Neural crest cell (in vitro differentiated cells): ENCODE measurements around the gene IQCN. TPM values are rescaled to one million over a fixed set of nuclear protein-coding genes. Genes with fewer than 3 reads are reported as not detected.

Experiments
- DNase-seq: peaks from one replicate; pipeline ENCODE4 v3.0.0; 2021; ENCODE audit warnings: low read depth, mixed read lengths, low spot score
- H3K27ac Mint-ChIP-seq: one replicate; pipeline ENCODE4 v1.8.0; 2021; ENCODE audit warnings: mild to moderate bottlenecking, mixed read lengths; ENCODE audit not compliant: unreplicated experiment
- H3K27me3 Mint-ChIP-seq: 2 replicates; pipeline ENCODE4 v1.8.0; 2021; ENCODE audit warnings: low read depth, mild to moderate bottlenecking, mixed read lengths
- H3K36me3 Mint-ChIP-seq: 2 replicates; pipeline ENCODE4 v1.8.0; 2021; ENCODE audit warnings: low read depth, mild to moderate bottlenecking, mixed read lengths
- H3K4me1 Mint-ChIP-seq: 2 replicates; pipeline ENCODE4 v1.8.0; 2021; ENCODE audit warnings: mixed read lengths
- H3K4me3 Mint-ChIP-seq: one replicate; pipeline ENCODE4 v1.8.0; 2021; ENCODE audit warnings: mild to moderate bottlenecking, mixed read lengths
- H3K9me3 Mint-ChIP-seq: 2 replicates; pipeline ENCODE4 v1.8.0; 2021; ENCODE audit warnings: mixed read lengths
- total RNA-seq: library from RNA; stranded (reverse); gene quantifications from 2 replicates; pipeline ENCODE4 v1.2.1, GENCODE V29; 2021
- TF ChIP-seq, protein P1 (sequence below): fragments of 200-600 bp; sonication (generic); conservative IDR thresholded peaks from 2 replicates; pipeline ENCODE4 v1.5.0; 2021; ENCODE audit warnings: antibody characterized with exemption, mild to moderate bottlenecking

The IQCN gene
- total RNA-seq, 1 donor from 2014 or later: 2.2 TPM

DNA sequence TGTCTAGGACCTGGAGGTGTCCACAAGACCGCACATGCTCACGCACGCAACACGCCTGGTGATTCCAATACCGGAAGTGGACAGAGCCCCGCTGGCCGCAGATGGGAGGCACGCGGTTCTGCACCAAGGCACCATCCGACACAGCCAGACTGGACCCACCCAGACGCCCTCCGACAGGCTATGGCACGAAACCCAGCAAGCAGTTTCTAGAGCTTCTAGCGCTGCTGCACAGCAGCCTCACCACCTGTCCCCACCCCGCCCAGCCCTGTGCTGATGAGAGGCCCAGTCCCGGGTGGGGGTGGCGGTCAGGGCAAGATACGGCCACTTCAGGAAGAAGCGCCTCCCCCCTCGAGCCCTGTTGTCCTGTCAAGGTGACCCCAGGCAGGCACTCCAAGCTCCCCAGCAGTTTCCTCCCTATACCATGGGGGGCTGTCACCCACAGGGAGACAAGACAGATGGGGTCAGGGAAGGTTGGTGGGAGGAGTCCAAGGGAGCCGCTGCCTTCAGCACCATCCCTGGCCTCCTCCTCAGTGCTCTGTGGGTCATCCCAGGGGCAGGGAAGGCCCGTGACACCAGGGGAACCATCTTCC is 37.3 kb upstream of the IQCN start:
- TF ChIP-seq, protein P1, sequence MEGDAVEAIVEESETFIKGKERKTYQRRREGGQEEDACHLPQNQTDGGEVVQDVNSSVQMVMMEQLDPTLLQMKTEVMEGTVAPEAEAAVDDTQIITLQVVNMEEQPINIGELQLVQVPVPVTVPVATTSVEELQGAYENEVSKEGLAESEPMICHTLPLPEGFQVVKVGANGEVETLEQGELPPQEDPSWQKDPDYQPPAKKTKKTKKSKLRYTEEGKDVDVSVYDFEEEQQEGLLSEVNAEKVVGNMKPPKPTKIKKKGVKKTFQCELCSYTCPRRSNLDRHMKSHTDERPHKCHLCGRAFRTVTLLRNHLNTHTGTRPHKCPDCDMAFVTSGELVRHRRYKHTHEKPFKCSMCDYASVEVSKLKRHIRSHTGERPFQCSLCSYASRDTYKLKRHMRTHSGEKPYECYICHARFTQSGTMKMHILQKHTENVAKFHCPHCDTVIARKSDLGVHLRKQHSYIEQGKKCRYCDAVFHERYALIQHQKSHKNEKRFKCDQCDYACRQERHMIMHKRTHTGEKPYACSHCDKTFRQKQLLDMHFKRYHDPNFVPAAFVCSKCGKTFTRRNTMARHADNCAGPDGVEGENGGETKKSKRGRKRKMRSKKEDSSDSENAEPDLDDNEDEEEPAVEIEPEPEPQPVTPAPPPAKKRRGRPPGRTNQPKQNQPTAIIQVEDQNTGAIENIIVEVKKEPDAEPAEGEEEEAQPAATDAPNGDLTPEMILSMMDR: no peak
- H3K27me3 Mint-ChIP-seq: no peaks in the 10 kb centered on the region
- H3K36me3 Mint-ChIP-seq: peaks cover 2% of the 10 kb centered on the region
- peaks cover 5% of the 10 kb centered on the region for H3K4me1 Mint-ChIP-seq
- H3K9me3 Mint-ChIP-seq: no peaks in the 10 kb centered on the region
- no peak for DNase-seq
- no peak overlapping the region for H3K27ac Mint-ChIP-seq
- H3K4me3 Mint-ChIP-seq: no peak overlapping the region

DNA sequence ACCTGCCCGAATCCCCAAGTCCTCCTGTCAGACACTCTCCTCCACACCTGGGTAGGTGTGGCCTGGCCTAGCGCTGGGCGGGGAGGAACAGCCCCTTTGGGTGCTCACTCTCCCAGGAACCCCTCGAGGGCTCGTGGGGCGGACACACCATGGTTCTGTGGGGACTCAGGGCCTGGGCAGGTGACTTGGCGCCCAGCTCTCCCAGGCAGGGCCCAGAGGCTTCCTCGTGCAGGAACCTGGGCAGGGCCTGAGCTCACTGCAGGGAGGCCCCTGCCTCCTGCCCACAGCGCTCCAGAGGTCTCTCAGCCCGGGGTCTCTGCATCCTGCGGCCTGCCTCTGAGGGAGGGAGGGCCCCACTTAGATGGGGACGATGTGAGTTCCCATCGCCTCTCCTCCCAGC is 36.7 kb upstream of the IQCN start:
- no peak for DNase-seq
- Mint-ChIP-seq H3K27ac (no peak overlapping the region), H3K27me3 (no peaks in the 10 kb centered on the region), H3K36me3 (peaks cover 2% of the 10 kb centered on the region), H3K4me1 (peaks cover 5% of the 10 kb centered on the region), H3K4me3 (no peak overlapping the region), H3K9me3 (no peaks in the 10 kb centered on the region)
- TF ChIP-seq, protein P1: no peak

DNA sequence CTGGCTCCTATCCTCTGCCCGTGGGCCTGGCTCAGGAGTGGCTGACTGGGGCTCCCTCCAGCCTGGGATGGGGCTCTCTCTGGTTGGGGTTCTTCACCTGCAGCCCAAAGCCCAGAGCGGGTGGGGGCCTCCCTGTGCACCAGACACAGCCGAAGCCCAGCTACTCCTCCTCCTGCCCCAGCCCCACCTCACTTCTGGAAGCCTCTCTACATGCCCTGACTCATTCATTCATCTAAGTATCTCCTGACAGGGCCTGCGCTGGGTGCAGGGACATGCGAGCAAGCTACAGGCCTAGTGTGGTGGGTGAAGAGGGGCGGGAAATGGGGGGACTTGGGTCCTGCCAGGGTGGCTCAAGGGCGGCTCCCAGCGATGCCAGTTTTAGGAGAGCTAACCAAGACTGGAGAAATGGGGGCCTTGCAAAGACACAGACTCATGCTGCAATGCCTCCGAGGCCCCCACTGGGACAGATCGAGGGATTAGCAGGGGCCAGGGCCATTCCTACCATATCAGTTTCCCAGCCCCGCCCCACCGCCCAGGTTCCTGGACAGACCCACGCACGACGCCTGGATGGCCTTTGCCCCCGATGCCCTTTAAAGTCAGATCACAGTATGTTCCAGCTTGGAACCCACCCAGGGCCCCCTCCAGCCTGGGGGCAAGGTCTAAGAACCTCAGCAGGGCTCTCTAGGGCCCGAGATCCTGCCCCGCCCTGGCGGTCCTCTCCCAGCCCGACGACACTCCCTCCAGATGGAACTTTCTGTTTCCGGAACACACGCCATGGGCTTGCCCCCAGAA is 36.1 kb upstream of the IQCN start:
- no peak overlapping the region for H3K27ac Mint-ChIP-seq
- H3K27me3 Mint-ChIP-seq: no peaks in the 10 kb centered on the region
- DNase-seq: no peak
- TF ChIP-seq, protein P1: no peak
- no peak overlapping the region for H3K4me3 Mint-ChIP-seq
- no peaks in the 10 kb centered on the region for H3K9me3 Mint-ChIP-seq
- peaks cover 5% of the 10 kb centered on the region for H3K4me1 Mint-ChIP-seq
- H3K36me3 Mint-ChIP-seq: peaks cover 2% of the 10 kb centered on the region

DNA sequence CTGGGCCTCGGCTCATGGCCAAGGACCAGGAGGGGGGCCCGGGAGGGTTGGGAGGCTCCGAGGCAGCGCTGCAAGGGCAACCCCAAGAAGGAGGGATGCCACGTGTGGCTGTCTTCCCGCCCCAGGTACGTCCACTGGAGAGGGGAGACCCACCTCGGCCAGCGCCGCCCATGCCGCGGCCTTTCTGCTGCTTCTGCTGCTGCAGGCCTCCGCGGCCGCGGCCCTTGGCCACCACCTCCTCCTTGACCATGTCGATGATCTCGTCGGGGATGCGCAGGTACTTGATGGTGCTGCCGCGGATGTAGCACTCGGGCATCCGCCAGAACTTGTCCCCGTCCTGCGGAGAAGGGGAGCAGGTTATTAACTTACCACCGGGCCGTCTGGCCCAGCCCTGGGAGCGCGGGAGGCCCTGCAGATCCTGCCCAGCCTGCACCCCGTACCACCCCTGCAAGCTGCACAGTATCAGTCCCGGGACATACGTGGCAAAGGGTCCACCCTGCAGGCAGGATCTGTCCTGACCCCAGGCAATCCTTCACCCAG is 35.3 kb upstream of the IQCN start:
- H3K36me3 Mint-ChIP-seq: peaks cover 2% of the 10 kb centered on the region
- H3K27ac Mint-ChIP-seq: no peak overlapping the region
- no peaks in the 10 kb centered on the region for H3K9me3 Mint-ChIP-seq
- no peaks in the 10 kb centered on the region for H3K27me3 Mint-ChIP-seq
- DNase-seq: no peak
- TF ChIP-seq, protein P1: no peak
- H3K4me3 Mint-ChIP-seq: no peak overlapping the region
- peaks cover 11% of the 10 kb centered on the region for H3K4me1 Mint-ChIP-seq

DNA sequence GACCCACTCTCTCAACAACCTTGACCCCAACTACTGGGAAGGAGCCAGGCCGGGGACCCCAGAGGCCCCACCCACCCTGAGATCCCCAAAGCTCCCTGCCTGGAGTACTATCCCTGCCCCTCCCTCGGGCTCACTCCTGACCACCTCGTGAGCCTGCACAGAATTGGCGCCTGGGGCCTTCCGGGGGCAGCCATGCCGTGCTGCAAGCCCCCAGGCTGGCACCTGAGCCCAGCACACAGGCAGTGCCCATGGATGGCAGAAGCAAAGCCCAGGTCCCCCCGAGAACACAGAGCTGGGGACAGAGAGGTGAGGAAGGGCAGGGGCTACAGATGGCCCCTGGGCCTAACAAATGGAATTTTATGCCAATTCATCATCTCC is 34.7 kb upstream of the IQCN start:
- Mint-ChIP-seq H3K27me3 (no peaks in the 10 kb centered on the region), H3K4me3 (no peak overlapping the region), H3K9me3 (no peaks in the 10 kb centered on the region), H3K36me3 (peaks cover 2% of the 10 kb centered on the region), H3K4me1 (peaks cover 17% of the 10 kb centered on the region), H3K27ac (no peak overlapping the region)
- no peak for DNase-seq
- TF ChIP-seq, protein P1: no peak
